Measurements from ENCODE around the gene CORO1C. TPM values are rescaled to one million over a fixed set of nuclear protein-coding genes. Genes with fewer than 3 reads are reported as not detected.

The CORO1C gene
- total RNA-seq, 3 donors from 2014 or later (not counting 1 experiment from before 2014, with no cell fraction given), result 28.9 to 43.5 (median 36.0) TPM

- Mint-ChIP-seq H3K4me1 (peaks cover 5 to 9% of the 10 kb centered on the region in 2 donors), H3K36me3 (no peaks in the 10 kb centered on the region), H3K9me3 (no peaks in the 10 kb centered on the region), H3K27ac (no peak overlapping the region), H3K27me3 (ENCODE audit: low read depth in 2 of 2) (peaks cover 4 to 6% of the 10 kb centered on the region in 2 donors), H3K4me3 (no peak overlapping the region)
- ATAC-seq (no peak), DNase-seq (no peak)
- Histone ChIP-seq H3K9me3 (ENCODE audit: control insufficient read depth, insufficient read depth, low read length) (no peaks in the 10 kb centered on the region), H3K4me3 (ENCODE audit: low read length) (no peak overlapping the region), H3K36me3 (ENCODE audit: control insufficient read depth, insufficient read depth, low read length) (no peaks in the 10 kb centered on the region), H3K4me1 (ENCODE audit: control insufficient read depth, insufficient read depth, low read length) (no peaks in the 10 kb centered on the region), H3K27ac (ENCODE audit: low read length) (no peak overlapping the region), H3K27me3 (ENCODE audit: control insufficient read depth, insufficient read depth, low read length) (no peaks in the 10 kb centered on the region)
- intact Hi-C loops (cut with micrococcal nuclease), result no loop called here
- TF ChIP-seq CTCF (IDR thresholded peaks at IDR 0.05), result no peak
- 92% methylated on average over 10 of the region's 10 CpGs for WGBS (ENCODE audit: insufficient coverage)
Measured at GRCh38 chr12:108599948-108600701, 131.2 kb downstream of the CORO1C start.

- ATAC-seq, result no peak
- no peaks in the 10 kb centered on the region for H3K36me3 ChIP-seq (ENCODE audit: control insufficient read depth, insufficient read depth, low read length)
- Mint-ChIP-seq H3K27ac (no peak overlapping the region), H3K27me3 (ENCODE audit: low read depth in 2 of 2) (peaks cover 4 to 6% of the 10 kb centered on the region in 2 donors), H3K36me3 (no peaks in the 10 kb centered on the region), H3K9me3 (no peaks in the 10 kb centered on the region), H3K4me3 (no peak overlapping the region), H3K4me1 (peaks cover 5 to 9% of the 10 kb centered on the region in 2 donors)
- H3K27ac ChIP-seq (ENCODE audit: low read length), result no peak overlapping the region
- 82% methylated on average over 6 of the region's 6 CpGs for WGBS (ENCODE audit: insufficient coverage)
- intact Hi-C loops (cut with micrococcal nuclease), result no loop called here
- H3K4me1 ChIP-seq (ENCODE audit: control insufficient read depth, insufficient read depth, low read length), result no peaks in the 10 kb centered on the region
- H3K27me3 ChIP-seq (ENCODE audit: control insufficient read depth, insufficient read depth, low read length), result no peaks in the 10 kb centered on the region
- no peak overlapping the region for H3K4me3 ChIP-seq (ENCODE audit: low read length)
- no peaks in the 10 kb centered on the region for H3K9me3 ChIP-seq (ENCODE audit: control insufficient read depth, insufficient read depth, low read length)
- no peak for DNase-seq
- no peak for TF ChIP-seq CTCF (IDR thresholded peaks at IDR 0.05)
Measured at GRCh38 chr12:108599541-108599940, 131.8 kb downstream of the CORO1C start.

- no peak for ATAC-seq
- Mint-ChIP-seq H3K4me3 (no peak overlapping the region), H3K9me3 (no peaks in the 10 kb centered on the region), H3K27me3 (ENCODE audit: low read depth in 2 of 2) (no peaks in the 10 kb centered on the region), H3K4me1 (peaks cover 0 to 9% of the 10 kb centered on the region in 2 donors), H3K27ac (no peak overlapping the region), H3K36me3 (no peaks in the 10 kb centered on the region)
- H3K36me3 ChIP-seq (ENCODE audit: control insufficient read depth, insufficient read depth, low read length), result no peaks in the 10 kb centered on the region
- DNase-seq, result no peak
- H3K4me3 ChIP-seq (ENCODE audit: low read length), result no peak overlapping the region
- intact Hi-C loops (cut with micrococcal nuclease), result no loop called here
- no peaks in the 10 kb centered on the region for H3K4me1 ChIP-seq (ENCODE audit: control insufficient read depth, insufficient read depth, low read length)
- H3K27ac ChIP-seq (ENCODE audit: low read length), result no peak overlapping the region
- H3K9me3 ChIP-seq (ENCODE audit: control insufficient read depth, insufficient read depth, low read length), result no peaks in the 10 kb centered on the region
- 92% methylated on average over 11 of the region's 11 CpGs for WGBS (ENCODE audit: insufficient coverage)
- H3K27me3 ChIP-seq (ENCODE audit: control insufficient read depth, insufficient read depth, low read length), result no peaks in the 10 kb centered on the region
- TF ChIP-seq CTCF (IDR thresholded peaks at IDR 0.05), result no peak
Measured at GRCh38 chr12:108598553-108599250, 132.6 kb downstream of the CORO1C start.

All from natural killer cell (primary cell).